ENCODE results near the gene ST8SIA6.
"Not testable (repeated sequence)": the region's sequence is repeated elsewhere in the genome, so short reads cannot be mapped to it uniquely, and the experiment has no call there.

ST8SIA6 gene, protein sequence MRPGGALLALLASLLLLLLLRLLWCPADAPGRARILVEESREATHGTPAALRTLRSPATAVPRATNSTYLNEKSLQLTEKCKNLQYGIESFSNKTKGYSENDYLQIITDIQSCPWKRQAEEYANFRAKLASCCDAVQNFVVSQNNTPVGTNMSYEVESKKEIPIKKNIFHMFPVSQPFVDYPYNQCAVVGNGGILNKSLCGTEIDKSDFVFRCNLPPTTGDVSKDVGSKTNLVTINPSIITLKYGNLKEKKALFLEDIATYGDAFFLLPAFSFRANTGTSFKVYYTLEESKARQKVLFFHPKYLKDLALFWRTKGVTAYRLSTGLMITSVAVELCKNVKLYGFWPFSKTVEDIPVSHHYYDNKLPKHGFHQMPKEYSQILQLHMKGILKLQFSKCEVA

GRCh38 chr10:17454161-17455014 lies at the start of gene ST8SIA6:
TSS of gene ST8SIA6 (minus strand) at chr10:17454595. CDS start at chr10:17454255, 340 bp downstream.
- DNase-seq = no peak

GRCh38 chr10:17503795-17504194 lies 49.4 kb upstream of the ST8SIA6 start:
- DNase-seq = no peak

DNA sequence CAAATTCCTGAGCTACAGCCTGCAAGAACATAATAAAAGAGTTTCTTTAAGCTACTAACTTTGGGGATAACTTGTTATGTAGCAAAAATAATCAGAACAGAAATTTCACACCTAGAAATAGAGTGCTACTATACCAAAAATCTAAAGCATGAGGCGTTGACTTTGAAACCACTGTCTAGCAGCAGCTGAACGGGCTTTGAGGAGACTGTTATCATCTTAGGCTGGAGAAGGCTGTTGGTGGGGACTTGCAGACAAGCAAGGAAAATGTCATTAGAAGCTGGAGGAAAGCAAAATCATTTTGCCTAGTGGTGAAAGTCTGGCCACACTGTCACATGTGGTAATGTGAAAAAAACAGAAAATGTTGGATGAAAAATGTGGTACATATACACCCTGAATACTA lies 48.4 kb upstream of the ST8SIA6 start:
- DNase-seq = no peak

GRCh38 chr10:17499014-17499413 lies 44.6 kb upstream of the ST8SIA6 start:
- DNase-seq = not testable (repeated sequence)

DNA sequence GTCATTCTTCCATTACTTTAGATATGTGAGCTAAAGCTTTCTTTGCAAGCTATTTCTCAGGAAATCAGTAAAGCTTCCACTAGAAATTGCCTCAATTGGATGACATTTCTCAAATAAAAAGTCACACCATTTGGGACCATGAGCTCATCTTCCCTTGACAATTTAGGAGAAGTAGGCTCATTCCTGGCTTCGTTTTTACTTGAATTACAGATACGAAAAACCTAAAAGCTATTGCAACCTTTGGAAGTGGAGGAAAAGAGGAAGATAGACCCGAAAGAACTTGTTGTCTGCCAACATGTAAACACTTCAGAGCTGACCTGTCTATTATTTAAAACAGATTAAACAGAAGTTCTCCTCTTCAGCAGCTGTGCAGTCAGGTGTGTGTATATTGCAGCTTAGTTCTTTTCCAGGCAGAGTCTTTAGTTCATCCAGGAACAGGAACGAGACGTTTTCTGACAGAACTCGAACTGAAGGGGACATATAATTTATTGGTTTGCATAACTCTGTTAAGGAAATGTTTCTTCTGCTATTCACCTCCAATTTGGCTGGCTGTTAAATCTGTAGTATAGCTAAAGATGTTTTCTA lies 43.1 kb upstream of the ST8SIA6 start:
- no peak for DNase-seq

DNA sequence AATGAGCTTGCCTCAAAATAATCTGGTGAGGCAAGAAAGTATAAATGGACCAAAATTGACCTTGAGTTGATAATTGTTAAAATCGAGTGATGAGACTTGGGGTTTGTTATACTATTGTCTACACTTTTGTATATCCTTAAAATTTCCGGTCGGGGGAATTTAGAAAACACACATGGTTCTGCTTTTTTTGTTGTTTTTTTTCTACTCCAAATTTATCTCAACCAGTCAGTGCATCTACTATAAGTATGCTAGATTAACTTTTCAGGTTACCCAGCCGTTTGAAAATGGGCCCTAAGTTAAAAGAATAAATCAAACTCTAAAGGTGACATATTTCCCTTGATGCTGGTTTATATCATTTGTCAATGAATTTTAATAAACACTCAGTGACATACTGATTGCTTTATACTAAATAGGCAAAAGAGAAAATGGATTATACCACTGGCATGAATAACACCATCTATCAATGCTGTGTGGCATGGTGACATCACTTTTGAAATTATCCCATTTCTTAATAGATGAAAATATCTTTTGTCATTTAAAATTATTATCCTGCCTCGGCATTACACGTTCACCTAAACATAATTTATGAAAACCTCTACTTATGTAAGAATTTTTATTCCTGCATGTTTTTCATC lies 40.3 kb upstream of the ST8SIA6 start:
- DNase-seq = no peak

DNA sequence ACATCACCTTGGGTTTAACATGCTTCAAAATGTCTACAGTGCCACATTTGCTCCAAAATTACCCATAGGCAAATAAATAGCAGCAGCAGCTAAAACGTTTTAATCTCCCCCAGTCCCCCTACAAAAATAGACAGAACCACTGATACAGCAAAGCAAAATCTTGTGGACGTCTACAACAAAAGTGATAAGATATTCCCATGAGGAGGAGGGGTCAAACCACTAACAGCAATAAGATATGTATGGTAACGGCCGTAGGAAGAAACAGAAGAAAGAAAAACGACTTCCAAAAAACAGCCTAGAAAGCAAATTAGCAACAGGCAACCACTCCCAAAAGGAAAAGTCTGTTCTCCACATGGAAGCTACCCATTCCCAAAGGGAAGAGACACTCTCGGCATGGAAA lies 34.5 kb upstream of the ST8SIA6 start:
- no peak for DNase-seq

DNA sequence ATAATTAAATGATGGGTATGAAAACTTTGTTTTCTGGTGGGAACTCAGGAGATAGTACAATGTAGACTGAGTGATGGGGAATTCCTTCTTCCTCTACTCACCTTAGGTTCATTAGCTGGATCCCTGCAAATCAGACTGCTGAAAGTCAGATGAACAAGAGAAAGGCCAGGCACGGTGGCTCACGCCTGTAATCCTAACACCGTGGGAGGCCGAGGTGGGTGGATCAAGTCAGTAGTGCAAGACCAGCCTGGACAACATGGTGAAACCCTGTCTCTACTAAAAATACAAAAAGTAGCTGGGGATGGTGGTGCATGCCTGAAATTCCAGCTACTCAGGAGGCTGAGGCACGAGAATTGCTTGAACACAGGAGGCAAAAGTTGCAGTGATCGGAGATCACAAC lies 28.7 kb upstream of the ST8SIA6 start:
- no peak for DNase-seq

DNA sequence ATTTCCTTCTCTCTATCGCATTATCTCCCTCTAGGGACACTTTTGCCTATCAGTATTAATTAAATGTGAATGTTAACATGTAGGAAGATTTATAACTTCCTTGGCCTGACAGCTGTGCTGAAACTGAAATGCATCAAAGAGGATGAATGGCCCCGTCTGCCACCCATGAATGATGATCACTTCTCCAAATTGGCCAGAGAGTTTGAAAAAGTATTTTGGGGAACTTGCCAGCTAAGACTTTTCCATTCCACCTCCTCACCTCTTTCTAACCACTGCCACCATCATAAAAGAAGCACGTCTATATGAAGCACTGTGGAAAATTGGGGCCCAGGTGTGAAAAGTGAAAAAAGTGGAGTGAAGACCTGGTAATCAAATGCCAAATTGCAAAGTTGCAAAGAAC lies 25.4 kb upstream of the ST8SIA6 start:
- no peak for DNase-seq

DNA sequence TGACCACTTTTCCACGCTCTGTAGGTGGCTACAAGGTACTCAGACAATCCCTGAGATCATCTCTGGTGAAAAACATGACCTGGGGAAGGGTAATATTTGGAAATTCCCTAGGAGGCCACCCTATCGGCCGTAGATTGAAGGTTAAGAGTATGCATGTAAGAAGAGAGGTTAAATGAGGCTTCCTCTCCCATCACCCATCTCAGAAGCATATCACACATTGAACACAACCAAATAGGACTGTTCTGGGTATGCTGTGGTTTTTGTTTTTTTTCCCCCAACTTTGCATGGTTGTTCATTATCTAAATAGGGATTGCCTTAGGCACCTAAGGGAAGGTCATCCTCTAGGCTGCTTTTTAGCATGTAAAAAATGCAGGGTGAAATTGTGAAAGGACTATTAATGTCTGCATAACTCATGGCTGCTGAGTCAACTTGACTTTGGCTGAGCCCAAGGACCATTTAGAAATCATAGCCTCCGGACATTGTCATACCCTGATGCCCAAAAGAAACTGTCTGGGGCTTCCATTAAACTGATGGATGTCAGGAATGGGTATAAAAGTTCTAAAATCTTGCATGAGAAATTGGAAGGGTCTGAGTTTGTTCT lies 24.7 kb upstream of the ST8SIA6 start:
- DNase-seq = no peak

GRCh38 chr10:17476073-17476472 lies 21.7 kb upstream of the ST8SIA6 start:
- DNase-seq = no peak

- DNase-seq = no peak
These were observed 21.3 kb upstream of the ST8SIA6 start for GRCh38 chr10:17475661-17476060.

DNA sequence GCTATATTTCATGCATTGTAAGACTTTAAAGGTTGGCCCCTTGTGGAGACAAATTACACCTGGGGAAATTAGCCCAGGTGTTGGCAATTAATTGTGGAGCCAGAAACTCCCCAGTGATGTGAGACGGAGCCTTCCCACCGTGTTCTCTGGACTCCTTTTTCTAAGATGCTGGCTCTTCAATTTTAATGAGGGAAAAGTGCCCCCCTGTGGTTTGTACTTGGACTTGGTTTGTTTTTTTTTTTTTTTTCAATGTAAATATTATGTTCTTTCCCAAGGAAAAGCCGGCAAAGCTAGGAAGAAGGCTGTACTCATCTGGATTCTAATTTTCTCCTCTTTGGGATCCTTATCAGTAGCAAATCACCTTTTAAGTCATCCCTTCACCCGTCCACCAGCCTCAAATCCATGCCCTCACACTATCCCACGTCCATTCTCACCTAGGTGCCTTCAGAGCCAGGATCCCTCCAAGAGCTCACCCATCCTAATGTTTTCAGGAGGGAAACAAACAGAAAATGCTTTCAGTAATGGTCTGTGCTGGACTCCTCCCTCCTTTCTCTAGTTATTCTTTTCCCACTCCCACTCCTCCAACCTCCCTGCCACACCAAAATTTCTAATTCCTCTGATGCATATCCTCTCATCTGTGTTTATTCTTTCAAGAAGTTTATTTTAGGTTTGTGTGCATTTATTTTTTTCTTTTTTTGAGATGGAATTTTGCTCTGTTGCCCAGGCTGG lies 20.4 kb upstream of the ST8SIA6 start:
- no peak for DNase-seq

GRCh38 chr10:17473228-17473950 lies 19.0 kb upstream of the ST8SIA6 start:
- DNase-seq = no peak

- DNase-seq = no peak
These were observed 18.3 kb upstream of the ST8SIA6 start for GRCh38 chr10:17472481-17473227.

DNA sequence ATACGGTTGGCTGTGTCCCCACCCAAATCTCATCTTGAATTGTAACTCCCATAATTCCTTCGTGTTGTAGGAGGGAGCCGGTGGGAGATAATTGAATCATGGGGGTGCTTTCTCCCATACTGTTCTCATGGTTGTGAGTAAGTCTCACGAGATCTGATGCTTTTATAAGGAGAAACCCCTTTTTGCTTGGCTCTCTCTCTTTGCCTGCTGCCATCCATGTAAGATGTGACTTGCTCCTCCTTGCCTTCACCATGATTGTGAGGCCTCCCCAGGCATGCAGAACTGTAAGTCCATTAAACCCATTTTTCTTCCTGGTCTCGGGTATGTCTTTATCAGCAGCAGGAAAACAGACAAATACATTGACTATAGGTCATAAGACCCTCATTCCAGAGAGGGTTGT lies 15.9 kb upstream of the ST8SIA6 start:
- no peak for DNase-seq

GRCh38 chr10:17465328-17466125 lies 11.1 kb upstream of the ST8SIA6 start:
- no peak for DNase-seq

GRCh38 chr10:17464545-17464944 lies 10.2 kb upstream of the ST8SIA6 start:
- DNase-seq = no peak

- DNase-seq = no peak
These were observed 6.4 kb upstream of the ST8SIA6 start for GRCh38 chr10:17460756-17461155.

- no peak for DNase-seq
These were observed 2.7 kb upstream of the ST8SIA6 start for GRCh38 chr10:17457083-17457482.
